HG03139 (cell line): ENCODE data around the gene BEND3.
"Not testable (repeated sequence)": the region's sequence is repeated elsewhere in the genome, so short reads cannot be mapped to it uniquely, and the experiment has no call there.

Experiments used
- ATAC-seq: cut with Tn5 transposase; IDR thresholded peaks from one replicate; pipeline ENCODE4 v1.9.1; 2021; ENCODE audit not compliant: unreplicated experiment

BEND3 gene

GRCh38 chr6:107114926-107115694, at the start of gene BEND3:
Gene BEND3 (minus strand): TSS chr6:107115515. CDS start chr6:107099285, 16,230 bp downstream.
- peak; percentile 15 for ATAC-seq

GRCh38 chr6:107164299-107164698, 49.0 kb upstream of the BEND3 start:
- not testable (repeated sequence) for ATAC-seq

- no peak for ATAC-seq
Observed at GRCh38 chr6:107161521-107161920, 46.2 kb upstream of the BEND3 start.

GRCh38 chr6:107156617-107157016, 41.3 kb upstream of the BEND3 start:
- no peak for ATAC-seq

- no peak for ATAC-seq
Observed at GRCh38 chr6:107154801-107155160, 39.5 kb upstream of the BEND3 start.

- ATAC-seq: no peak
Observed at GRCh38 chr6:107154131-107154800, 39.0 kb upstream of the BEND3 start.

GRCh38 chr6:107152638-107153430, 37.5 kb upstream of the BEND3 start:
- ATAC-seq: no peak

DNA sequence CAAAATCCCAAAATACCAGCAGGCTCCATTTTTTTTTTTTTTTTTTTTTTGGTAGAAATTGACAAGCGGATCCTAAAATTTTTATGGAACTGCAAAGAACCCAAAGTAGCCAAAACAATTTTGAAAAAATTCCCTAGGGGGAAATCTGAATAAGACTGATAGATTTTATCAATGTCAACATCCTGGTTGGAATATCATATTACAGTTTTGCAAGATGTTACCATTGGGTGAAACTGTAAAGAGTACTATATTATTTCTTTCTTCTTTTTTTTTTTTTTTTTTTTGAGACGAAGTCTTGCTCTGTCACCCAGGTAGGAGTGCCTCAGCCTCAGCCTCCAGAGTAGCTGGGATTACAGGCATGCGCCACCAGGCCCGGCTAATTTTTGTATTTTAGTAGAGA, 29.4 kb upstream of the BEND3 start:
- ATAC-seq: no peak

DNA sequence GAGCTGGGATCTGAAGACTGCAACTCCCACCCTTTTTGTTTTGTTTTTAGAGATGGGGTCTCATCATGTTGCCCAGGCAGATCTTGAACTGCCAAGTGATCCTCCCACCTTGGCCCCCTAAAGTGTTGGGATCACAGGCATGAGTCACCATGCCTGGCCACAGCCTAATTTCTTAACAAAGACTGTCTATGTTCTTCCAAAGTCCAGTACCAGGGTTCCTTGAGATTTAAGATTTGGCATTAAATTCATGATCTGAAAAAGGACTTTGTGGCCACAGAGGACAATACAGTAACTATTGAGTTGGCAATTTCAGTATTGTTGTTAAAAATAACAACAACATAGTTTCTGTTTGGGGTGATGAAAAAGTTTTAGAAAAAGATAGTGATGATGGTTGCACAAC, 28.7 kb upstream of the BEND3 start:
- no peak for ATAC-seq

DNA sequence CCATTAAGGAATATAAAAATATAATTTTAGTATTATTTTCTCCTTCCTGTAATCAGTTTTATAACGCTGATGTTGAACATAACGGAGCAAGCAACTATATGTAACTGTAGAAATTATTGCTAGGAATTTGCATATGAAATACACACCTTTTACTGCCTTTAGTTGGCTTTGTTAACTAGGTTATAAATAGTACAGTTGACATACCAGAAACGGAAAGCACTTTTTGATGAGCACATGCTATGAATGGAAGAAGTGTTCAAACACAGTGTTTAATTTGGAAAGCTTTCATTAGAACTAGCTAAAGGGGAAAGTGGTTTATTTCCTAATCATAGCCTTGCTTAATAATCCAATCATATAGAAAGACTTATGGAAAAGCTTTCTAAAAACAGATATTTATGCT, 25.3 kb upstream of the BEND3 start:
- no peak for ATAC-seq

DNA sequence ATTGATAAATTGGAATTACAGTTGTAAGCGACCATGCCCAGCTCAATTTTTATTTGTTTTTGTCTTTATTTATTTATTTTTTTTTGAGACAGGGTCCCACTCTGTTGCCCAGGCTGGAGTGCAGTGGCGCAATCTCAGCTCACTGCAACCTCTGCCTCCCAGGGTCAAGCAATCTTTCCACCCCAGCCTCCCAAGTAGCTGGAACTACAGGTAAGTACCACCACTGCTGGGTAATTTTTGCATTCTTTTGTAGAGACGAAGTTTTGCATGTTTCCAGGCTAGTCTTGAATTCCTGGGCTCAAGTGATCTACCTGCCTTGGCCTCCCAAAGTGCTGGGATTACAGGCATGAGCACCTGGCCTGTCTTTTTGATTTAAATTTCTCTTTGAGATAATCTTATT, 21.0 kb upstream of the BEND3 start:
- not testable (repeated sequence) for ATAC-seq

GRCh38 chr6:107135048-107135680, 19.8 kb upstream of the BEND3 start:
- not testable (repeated sequence) for ATAC-seq

- no peak for ATAC-seq
Observed at GRCh38 chr6:107132330-107132954, 17.1 kb upstream of the BEND3 start.

DNA sequence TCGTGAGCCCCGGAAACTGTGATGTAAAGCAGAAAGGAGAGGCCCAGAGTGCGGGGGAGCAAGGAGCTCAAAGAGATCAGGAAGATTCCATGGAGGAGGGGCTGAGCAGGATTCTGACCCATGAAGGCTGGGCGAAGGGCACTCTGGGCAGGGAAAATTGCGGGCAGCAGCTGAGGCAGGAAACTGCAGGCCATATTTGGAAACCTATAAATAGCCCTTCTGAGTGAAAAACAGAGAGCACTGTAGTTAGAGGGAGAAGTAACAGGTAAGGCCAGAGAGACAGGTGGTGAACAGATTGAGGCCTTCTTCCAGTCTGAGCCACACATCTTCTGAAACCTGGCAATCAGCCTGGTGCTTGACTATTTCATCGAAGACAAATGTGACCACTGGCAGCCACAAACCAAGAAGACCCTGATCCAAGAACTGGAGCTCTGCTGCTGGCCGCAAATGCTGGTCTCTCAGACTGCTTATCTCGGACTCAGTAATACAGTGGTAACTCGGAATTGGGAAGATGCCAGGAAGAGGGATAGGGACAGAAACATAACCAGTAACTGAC, 14.1 kb upstream of the BEND3 start:
- ATAC-seq: no peak

DNA sequence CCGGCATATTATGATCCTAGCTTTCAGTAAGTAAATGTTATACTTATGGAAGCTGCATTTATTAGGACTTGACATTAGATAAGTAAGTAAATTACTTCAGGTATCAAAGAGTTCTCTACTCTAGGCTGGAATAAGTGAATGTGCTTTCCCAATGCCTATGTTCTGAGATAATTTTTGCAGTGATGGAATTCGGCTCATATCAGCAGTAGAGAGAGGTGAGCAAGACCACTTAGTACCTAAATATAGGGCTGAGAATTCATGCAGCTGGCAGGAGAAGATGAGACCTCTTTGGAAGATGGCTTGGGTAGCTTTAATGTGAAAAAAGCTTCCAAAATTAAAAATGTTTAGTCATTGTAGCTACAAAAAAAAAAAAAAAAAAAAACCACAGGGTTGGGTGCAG, 13.3 kb upstream of the BEND3 start:
- ATAC-seq: no peak

- no peak for ATAC-seq
Observed at GRCh38 chr6:107128175-107128574, 12.9 kb upstream of the BEND3 start.

DNA sequence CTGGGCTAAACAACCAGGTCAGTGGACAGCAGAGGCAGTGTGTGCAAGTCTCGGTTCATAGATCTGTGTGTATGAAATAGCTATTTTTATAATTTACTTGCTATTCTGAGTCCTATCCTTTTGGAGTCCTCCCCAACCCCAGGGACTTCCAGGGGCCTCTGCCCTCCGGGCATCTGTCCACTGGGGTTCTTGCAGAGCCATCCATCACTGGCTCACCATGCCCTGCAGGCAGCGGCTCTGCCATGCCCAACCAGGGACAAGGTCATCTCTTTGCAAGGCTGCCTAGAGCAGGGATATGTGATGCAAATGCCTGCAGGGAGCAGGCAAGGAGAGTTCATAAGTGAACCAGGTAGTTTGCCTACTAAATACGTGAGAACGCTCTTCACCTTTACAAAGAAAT, 10.5 kb upstream of the BEND3 start:
- ATAC-seq: no peak

DNA sequence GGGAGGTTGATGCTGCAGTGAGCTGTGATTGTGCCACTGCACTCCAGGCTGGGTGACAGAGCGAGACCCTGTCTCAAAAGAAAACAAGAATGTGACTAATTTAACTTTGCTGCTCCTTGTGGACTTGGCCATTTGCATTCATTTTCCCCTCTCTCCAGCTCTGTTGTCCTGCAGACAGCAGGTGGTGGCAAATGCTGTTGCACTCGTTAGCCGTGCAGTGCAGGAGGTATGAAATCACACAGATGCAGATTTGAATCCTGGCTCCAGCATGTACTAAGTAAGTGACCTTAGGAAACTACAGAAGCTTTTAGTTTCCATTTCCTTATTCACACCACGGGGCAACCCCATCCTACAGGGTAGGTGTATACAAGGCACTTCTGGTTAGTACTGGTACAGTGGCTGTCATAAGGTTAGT, 9.6 kb upstream of the BEND3 start:
- peak; percentile 56 for ATAC-seq

- ATAC-seq: no peak
Observed at GRCh38 chr6:107123501-107123900, 8.2 kb upstream of the BEND3 start.

GRCh38 chr6:107122748-107123147, 7.4 kb upstream of the BEND3 start:
- ATAC-seq: no peak
